ENCODE results near the gene TSPAN18.

TSPAN18 gene

DNA sequence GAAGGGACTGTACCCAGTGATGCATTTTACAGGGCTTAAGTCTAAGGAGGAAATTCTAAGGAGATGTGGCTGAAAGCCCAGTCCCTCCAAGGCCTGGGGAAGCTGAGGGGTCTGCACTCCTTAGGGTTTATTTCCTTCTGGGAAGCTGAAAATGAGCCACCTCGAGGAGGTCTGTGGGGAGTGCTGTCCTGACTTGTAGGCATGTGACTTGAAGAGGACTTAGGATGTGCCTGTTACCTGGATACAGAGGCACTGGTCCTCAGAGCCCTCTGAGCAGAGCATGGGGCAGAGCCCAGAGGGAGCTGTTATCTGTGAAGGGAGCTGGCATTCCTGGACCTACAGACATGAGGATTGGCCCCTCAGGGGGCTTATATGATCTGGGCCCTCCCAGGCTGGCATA is 146.8 kb downstream of the TSPAN18 start:
- DNase-seq = no peak

DNA sequence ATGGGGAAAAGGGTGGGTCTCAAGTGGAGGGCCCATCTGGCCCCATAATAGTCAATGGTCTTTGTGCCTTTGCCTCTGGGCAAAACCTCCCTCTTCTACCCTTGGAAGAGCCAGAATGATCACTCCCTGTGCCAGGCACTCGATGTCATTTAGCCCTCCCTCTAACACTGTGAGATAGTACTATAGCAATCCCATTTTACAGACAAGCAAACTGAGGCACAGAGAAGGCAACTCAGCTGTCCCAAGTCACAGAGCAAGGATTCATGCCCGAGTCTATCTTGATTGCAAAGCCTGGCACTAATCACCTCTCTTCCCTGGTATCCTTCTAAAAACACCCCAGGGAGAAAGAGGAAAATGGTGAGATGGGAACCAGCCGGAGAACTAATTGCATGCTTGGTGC is 147.5 kb downstream of the TSPAN18 start:
- no peak for DNase-seq

DNA sequence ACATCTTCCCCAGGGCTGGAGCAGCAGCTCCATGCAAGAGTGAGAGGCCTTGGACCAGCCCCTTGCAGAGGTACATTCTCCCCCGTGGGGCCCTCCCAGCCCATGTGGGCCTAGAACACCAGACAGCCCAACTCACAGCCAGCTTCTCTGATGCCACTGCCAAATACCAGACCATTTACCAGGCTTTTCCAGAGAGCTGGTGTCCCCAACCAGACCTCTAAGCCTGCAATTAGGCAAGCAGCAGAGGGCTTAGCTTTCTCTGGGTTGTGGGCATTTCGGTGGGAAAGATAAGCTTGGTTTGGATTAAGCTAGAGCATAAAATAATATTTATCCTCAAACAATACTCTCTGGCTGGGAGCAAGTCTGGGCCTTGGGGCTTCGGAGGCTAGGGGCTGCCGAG is 148.3 kb downstream of the TSPAN18 start:
- no peak for DNase-seq

DNA sequence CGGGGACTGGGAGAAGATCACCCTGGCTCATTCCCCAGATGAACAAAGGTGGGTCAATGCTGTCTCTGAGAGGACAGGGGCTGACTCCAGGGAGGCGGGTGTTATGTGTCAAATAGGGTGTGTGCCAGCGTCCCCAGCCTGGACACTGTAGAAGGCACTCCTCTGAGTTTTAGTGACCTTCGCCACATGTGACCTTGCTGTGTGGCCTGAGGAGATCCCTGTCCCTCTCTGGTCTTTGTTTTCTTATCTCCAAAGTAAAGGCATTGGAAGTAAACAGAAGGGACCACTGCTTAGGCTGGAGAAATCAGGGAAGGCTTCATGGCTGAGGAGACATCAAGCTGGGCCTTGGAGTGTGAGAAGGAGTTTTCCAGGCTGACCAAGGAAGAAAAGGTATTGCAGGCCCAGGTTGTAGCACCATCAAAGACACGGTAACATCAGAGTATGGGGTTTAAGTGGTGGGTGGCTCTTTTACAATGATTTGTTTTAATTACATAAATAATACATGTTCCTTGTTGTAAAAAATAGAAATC is 149.5 kb downstream of the TSPAN18 start:
- DNase-seq = no peak

DNA sequence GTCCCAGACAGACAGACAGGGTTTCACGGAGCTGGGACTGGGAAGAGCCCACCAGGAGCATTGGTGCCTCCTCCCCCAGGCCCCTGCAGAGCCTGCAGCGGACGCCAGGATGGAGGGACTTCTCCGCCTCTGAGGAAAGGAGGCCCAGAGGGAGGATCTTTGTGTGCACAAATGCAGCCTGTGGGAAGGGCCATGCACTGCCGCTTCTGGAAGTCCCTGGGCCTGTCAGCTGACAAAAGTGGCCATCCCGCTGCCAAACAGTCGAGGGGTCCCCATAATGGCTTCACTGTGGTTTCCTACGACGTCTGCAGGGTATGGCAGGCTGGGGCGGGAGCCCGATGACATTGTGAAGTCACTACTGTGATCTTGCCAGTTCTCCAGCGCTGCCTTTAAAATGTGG is 150.1 kb downstream of the TSPAN18 start:
- no peak for DNase-seq

DNA sequence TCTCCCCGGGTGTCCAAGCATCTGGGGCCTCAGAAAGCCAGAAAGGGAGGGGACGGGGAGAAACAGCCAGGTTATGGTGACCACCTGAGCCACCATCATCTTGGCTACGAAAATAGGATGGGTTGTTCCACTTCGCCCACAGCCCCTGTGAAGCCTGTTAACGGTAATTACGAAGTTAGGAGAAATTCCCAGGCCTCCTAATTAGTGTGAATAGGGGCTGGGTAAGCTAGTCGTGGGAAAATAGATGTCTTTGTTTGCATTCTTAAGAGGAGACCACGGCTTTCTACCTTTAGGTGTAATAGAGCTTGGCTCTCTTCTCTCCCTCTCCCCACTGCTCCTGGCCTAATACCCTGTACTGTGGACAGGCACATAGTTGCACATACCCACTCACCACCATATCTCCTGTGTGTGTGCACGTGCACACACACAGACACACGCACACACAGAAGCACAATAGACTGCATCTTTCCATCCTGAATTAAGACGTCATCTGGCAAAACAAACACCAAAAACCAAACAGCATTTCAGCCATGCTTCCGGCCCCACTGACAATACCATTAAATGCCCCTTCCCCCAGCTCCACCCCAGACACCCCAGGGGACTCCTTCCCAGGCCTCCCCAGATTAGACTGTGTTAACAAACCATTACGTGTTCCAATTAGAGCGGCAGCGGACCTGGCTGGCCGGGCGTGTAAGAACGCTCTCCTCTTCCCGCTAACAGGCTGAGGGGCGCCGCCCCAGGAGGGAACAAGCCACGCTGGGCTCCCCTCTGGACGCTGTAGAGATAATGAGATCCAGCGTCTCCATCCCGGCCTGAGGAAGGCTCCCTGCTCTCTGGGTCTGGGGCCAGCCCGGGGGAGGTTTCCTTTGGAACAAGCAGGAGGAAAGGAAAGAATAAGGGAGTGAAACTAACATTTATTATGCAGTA is 151.1 kb downstream of the TSPAN18 start:
- no peak for DNase-seq

DNA sequence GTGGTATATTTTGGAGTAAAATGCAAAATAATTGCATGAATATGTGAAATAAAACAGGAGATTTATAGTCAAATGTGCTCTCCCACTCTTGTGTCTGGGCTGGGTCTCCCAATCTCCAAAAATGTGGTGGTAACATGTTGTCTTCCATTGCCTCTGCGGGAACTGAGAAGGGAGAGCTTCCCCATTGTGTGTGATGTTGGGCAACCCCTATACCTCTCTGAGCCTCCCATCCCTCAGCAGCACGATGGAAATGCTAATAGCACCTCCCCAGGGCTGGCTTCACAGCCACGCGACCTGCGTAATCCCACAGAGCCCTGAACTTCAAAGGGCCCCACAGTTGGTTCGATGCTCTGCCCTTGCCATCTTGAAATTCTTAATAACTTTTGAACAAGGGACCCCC is 151.9 kb downstream of the TSPAN18 start:
- DNase-seq = no peak

DNA sequence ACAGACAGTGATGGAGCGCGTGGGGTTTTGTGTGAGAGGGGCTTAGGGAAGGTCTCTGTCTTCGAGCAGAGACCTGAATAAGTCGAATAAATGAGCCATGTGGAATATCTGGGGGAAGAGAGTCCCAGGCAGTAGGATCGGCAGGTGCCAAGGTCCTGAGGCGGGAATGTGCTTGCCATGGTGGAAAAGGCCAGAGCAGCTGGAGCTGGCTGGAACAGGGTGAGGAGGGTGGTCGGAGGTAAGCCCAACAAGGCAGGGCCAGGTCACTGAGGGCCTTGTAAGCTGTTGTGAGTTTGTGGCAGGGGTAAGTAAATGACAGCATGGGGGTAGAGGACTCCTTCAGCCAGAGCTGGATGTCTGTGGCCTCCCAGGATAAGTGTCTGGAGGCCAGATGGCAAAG is 152.7 kb downstream of the TSPAN18 start:
- no peak for DNase-seq

DNA sequence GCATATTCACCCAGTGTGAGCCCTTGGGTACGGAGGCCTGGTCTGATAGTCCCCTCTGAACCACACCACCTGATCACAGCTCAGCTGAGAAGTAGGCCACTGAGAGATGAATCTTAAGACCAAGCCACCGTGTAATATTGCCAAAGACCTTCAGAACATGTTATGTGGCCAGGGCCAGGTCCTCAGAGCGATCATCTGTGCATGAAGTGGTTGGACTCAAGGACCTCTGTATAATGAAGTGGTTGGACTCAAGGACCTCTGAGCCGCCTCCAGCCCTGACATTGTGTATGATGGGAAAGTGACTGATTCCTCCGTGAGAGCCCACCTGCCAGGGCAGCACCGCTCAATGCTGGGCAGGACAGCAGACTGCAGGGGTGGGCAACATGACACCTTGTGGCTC is 153.7 kb downstream of the TSPAN18 start:
- DNase-seq = no peak

DNA sequence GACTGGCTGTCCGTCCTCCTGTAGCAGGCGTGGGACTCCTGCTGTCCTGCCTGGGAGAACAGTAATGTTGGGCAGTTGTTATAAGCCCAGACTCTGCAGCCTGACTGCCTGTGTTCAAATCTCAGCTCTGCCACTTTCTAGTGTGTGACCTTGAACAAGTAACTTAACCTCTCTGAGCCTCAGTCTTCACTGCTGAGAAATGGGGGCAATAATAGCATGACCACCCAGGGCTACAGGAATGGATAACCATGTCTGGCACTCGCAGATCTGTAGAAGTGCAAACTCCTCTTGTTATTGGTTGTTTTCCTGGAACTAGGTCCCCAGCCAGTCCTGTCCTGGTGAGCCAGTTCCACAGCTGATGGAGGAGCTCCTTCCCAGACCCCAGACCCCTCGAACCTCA is 154.2 kb downstream of the TSPAN18 start:
- no peak for DNase-seq

DNA sequence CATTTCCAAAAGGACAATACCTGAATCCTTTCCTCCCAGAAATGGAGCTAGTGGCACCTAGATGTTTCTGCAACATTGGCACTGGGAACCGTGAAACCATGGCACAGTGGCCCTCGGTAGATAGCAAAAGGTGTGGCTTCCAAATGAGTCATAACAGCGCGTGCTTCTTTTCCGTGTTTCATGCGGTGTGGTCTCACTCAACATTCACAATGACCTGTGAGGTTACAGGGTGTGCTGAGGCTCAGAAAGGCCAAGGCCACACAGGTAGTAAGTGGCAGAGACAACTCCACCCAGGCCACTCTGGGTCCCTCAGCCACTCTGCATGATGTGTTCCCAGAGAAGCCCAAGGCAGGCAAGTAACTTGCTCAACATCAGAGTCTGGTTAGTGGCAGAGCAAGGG is 156.5 kb downstream of the TSPAN18 start:
- peak in 1 of 5 experiments; percentile 36 for DNase-seq

DNA sequence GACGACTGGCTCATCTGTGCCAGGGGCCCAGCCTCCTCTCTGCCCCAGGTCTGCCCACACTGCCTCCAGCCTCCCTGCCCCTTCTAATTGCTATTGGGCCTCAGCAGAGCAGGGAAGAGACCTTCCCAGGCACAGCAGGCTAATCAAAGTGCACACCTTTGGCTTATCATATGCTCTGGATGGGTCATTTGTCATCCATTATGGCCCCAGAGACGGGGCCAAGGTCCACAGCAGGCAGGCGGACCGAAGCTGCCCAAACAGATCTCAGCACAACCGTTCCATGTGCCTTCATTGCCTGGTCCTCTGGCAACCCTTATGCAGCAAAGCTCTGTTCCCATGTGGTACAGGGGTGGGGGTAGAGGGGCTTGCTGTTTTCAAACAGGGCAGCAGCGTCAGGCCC is 157.3 kb downstream of the TSPAN18 start:
- DNase-seq = no peak

DNA sequence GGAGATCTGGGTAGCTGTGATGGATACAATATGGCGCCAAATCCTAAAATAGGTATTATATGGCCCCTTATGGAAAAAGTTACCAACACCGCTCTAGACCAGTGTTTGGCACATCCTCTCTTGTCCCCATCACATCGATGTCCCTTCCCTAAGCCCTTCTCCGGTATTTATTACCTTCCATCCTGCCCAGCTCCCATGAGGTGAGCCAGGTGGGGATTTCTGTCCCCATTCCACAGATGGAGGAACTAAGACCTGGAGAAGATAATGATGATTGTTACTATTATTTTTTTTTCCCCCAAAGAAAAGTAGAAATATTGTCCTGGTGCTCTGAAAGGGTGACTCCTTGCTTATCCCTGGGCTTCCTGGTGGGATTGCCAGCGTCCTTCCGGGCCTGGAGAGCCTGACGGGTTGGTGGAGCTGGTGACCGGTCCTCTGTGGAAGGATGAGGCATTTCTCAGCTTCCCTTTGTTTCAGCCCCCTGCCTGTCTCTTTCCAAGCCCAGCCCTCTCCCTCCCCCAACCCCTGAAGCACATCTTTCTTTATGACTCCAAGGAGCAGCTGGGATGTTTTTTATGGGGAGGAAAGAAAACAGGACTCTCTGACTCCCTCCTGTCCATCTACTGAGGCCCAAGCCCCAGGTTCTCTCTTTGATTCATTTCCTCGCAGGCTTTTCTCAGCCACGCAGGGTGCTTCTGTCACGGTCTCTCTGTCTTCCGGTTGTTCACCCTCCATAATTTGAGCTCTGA is 158.5 kb downstream of the TSPAN18 start:
- no peak for DNase-seq

DNA sequence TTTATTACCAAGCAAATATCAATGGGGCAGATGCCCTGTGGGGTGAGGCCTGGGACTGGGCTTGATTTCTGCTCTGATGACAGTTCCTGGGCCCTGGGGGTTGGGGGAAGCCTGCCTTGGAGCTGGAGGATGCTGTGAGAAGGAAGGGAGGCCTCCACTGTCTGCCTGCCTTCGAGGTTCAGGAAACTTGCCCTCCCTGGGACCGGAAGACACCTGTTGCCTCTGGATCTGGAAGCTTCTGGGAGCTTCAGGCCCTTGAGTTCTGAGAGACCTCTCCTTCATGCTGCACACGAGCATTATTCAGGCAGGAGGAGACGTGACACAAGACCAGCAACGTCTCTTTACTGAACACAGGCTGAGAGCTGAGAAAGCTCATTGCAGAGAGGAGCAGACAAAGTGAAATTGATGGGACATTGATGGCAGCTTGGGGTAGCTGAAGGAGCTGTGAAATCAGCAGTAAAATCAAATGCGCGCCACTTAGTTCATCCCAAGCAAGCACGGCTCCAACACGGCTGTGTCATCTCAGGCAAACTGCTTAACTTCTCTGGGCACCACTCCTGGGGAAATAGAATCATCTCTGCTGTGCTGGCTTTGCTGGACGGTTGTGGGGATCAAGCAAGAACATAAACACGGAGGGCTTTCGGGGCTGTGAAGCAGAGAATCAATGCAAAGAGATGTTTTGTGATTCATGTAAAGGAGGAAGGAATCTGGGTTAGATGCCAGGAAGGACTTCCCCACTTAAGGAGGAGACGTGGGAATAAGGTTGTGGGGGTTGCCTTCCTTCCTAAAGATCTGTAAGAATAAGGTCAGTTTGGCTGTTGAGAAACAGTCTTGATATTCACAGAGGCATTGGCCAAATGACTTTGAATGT is 159.4 kb downstream of the TSPAN18 start:
- DNase-seq = no peak

DNA sequence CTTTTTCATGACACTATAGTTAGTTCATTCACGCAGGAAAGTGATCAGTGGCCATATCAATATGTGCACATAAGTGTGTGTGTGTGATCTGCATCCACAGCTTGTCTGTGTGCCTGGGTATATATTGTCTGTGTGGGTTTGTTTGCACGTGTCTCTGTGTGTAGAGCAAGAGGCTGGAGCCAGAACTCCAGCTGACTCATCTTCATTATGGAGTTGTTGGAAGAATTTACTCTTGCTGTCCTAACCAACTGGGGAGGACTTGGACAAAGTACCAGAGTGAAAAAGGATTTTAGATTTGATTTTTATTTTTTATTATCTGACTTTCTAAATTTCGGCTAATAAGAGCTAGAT is 160.0 kb downstream of the TSPAN18 start:
- no peak for DNase-seq

DNA sequence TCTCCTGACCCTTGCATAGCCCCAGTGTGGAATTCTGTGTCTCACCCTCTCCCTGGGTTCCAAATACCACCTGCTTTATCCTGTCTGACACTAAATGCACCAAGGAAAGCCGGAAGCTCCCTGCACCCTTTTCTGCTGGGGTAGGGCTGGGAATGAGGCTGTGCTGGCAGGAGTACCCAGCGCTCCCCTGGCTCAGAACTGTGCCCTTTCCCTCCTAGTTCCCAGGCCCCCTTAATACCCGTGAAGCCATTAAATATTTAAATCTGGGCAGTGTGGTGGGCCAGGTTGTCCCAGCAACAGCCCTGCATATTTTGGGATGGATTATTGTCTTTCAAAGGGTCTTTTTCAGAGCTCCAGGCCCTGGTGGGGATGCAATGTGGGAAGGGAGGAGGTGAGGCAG is 160.9 kb downstream of the TSPAN18 start:
- no peak for DNase-seq

DNA sequence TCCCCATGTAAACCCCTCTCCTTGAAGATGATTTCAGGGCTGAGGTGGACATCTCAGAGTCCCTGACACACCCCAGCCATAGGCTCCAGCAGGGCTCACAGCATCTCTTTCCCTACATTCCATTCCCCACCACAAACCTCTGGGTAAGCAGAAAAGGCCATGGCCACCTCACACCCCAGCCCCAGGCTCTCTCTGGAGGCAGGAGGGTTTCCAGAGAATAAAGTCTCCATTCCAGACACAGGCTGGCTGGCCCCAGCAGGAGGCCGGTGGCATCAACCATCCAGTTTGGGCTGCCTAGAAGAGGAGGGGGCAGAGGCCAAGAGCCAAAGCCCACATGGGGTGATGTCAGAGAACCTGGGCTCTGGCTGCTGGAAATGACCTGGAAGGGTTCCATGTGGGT is 162.5 kb downstream of the TSPAN18 start:
- no peak for DNase-seq

DNA sequence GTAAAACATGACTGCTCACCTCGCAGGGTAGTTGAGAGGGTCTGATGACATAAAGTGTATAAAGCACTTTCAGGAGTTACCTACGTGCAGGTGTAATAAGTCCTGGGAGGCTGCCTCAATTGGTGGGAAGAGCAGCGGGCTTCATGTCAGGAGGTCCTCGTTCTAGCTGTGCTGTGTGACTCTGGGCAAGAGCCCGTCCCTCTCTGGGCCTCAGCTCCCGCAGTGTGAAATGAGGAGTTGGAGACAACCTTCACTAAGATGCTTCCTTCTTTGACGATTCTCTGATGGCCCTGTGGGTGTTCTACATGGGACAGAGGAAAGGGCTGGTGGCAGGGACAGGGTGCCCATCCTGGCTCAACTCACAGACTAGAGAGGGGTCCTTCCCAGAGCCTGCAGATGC is 166.1 kb downstream of the TSPAN18 start:
- DNase-seq = no peak

DNA sequence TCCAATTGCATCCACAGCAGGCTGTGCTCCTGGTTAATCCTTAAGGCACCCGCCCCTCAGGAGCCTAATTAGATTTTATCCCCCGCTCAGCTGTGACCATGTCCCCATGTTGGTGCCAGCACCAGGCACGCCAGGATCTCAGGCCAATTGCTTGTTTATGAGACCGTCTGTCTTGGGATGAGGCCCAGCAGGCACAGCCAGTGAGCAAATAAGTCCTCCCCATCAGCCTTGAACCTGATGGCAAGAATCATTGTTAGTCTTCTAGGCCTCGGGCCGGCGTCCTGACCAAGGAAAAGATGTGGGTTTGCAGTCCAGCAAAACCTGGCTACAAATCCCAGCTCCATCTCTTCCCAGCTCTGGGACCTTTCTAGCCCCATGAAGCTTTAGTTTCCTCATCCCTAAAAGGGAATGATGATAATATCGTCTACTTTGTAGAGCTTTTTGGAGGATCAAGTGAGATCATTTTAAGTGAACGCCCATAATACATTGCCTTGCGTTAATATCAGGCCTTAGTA is 166.6 kb downstream of the TSPAN18 start:
- no peak for DNase-seq

DNA sequence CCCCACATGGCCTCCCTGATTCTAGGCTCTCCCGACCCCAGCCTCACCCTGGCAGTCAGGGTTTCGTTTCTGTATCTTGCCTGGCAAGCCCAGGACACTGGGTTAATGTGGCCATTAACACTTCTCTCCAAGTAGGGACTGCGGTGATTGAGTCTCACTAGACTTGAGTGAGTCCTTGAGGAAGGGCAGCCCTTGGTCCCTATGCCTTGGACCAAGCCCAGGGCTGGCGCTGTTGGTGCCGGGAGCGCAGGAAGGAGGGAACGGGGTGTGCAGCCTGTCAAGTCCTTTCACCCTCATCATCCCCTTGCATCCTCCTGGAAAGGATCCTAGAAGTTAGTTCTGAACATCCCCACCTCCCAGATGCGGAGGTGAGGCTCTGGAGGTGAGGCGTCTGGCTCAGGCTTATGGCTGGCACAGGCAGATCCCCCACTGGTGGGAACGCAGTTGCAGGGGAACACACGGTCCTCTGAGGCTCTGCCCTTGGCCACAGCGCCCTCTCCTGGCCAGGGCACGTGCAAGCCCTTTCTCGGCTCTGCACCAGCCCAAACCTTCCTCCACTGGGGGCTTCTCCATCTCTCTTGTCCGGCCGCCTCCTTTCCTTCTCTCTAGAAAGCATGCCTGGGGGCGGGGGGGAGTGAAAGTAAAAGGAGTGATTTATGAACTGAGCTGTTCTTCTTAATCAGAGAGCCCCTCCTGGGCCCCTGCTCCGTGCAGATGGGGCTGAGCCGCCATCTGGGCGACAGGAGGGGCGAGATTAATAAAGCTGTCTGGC is 167.3 kb downstream of the TSPAN18 start:
- DNase-seq = peak; percentile 25 to 42 (median 36)

DNA sequence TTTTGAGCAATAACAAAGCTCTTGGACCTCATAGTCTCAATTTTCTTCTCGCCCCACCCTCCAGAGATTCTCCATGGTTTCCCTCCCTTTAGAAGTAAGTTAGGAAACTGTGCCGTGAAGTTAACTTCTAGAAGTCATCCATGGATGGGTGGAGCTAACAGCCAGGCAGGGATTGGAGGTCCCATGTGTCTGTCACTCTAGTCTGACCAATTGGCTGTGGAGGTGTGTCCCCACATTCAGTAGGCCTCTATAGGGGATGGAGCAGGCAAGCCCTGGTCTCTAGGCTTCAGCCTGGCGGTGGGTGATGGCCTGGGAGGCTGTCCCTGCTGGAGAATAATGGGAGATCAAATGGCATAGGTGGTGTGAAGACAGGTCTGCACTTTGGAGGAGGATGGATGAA is 173.2 kb downstream of the TSPAN18 start:
- peak in 3 of 5 experiments; percentile 16 to 48 (median 21) for DNase-seq

DNA sequence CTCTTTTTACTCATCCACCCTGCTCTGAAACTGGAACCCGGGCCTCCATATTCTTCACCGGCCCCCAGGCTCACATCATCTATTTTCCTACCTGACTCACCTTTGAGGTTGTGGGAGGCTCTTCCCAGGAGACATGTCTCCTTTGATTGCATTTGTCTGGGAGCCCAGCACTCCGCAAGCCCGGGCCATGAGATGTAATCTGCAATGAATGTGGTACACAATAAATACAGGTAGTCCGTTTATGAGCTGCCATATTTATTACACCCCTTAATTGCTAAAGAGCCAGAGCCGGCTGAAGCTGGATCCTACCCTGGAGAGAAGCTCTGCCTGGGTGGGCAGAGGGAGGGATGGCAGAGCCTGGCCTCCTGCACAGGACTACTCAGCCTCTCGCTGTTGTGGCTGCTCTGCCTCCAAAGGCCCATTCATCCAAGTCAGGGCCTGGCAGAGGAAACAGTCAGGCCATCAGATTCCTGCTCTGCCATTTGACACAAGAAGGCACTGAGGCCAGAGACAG is 174.4 kb downstream of the TSPAN18 start:
- no peak for DNase-seq

All from T-helper 2 cell (primary cell).